Heart left ventricle (tissue), 16 donors: ENCODE measurements around the gene GHDC. TPM values are rescaled to one million over a fixed set of nuclear protein-coding genes. Genes with fewer than 3 reads are reported as not detected.

Experiments used
- ATAC-seq, 4 donors: fragments of 200-7000 bp; cut with Tn5 transposase; one replicate each; pipeline ENCODE4 v1.9.1; 2020 to 2022; ENCODE audit warnings: moderate library complexity in 4 of 4, mild to moderate bottlenecking in 3 of 4, moderate number of reproducible peaks in 1 of 4
- DNase-seq, 5 donors: peaks; one replicate each; pipeline ENCODE4 v3.0.0-alpha.2; 2020
- H3K27ac ChIP-seq, 12 donors: fragments of 200-600 bp; sonication (generic) in 4 of 12; one replicate each; pipeline versions ENCODE4 v1.5.0 to v1.8.0; 2016 to 2022; ENCODE audit warnings: mild to moderate bottlenecking in 2 of 12
- H3K27me3 ChIP-seq, 9 donors: fragments of 200-600 bp; sonication (generic) in 2 of 9; one replicate each; pipeline versions ENCODE4 v1.5.1 to v1.8.0; 2016 to 2022; ENCODE audit warnings: mild to moderate bottlenecking in 3 of 9
- H3K36me3 ChIP-seq, 9 donors: fragments of 200-600 bp; sonication (generic) in 2 of 9; one replicate each; pipeline versions ENCODE4 v1.5.0 to v1.8.0; 2018 to 2022; ENCODE audit warnings: mild to moderate bottlenecking in 2 of 9
- H3K4me1 ChIP-seq, 12 donors: fragments of 200-600 bp; sonication (generic) in 4 of 12; one replicate each; pipeline versions ENCODE4 v1.5.0 to v1.8.0; 2016 to 2022; ENCODE audit warnings: mild to moderate bottlenecking in 3 of 12
- H3K4me3 ChIP-seq, 12 donors: fragments of 200-600 bp; sonication (generic) in 4 of 12; one replicate each; pipeline versions ENCODE4 v1.5.0 to v1.8.0; 2017 to 2022; ENCODE audit warnings: mild to moderate bottlenecking in 9 of 12, moderate library complexity in 4 of 12
- H3K9me3 ChIP-seq, 12 donors: fragments of 200-600 bp; sonication (generic) in 4 of 12; one replicate each; pipeline versions ENCODE4 v1.5.0 to v1.8.0; 2016 to 2022; ENCODE audit warnings: mild to moderate bottlenecking in 1 of 12
- CTCF ChIP-seq, 12 donors: fragments of 200-600 bp; sonication (generic) in 4 of 12; IDR thresholded peaks; one replicate each; pipeline versions ENCODE4 v1.5.0 to v1.8.0; 2018 to 2022; ENCODE audit warnings: antibody characterized with exemption in 12 of 12, mild to moderate bottlenecking in 5 of 12
- POLR2A ChIP-seq, 2 donors: fragments of 450-650 bp; IDR thresholded peaks; one replicate each; pipeline ENCODE4 v1.6.1; 2017; ENCODE audit warnings: antibody characterized with exemption in 2 of 2, mild to moderate bottlenecking in 2 of 2, moderate library complexity in 2 of 2
- WGBS, 4 donors: extraction: QIAGEN DNeasy Blood & Tissue Kit in 2 of 4; methylation state at CpG; one replicate each; pipeline versions ENCODE4 v1.1.5 to v1.1.7; 2013 to 2018; 5-methylcytosine and 5-hydroxymethylcytosine counted together
- intact Hi-C, 10 donors: fragments of 100-400 bp; cut with DNase I; formaldehyde crosslinking; loops; one replicate each; pipeline versions ENCODE4 v1.11.1 to v1.14.2; 2022
- polyA plus RNA-seq, 2 donors: library from polyadenylated mRNA; stranded (reverse); fragments of 200-250 nt; gene quantifications; one replicate each; pipeline ENCODE4 v1.2.3, GENCODE V29; 2013
- total RNA-seq, 9 donors: library from RNA; depleted of rRNA in 2 of 9; stranded (reverse); fragments of >200 nt in 2 of 9; fragmentation: NEBNext Ultra II Directional in 3 of 9; extraction: Animal tissue kit (Norgen Biotek cat#: 25700) in 3 of 9; gene quantifications; one replicate each; pipeline versions ENCODE4 v1.1.0 to v1.2.4, GENCODE V29; 2016 to 2023
- donor health status: ischemic (EF 13 %, LVEDD 7.1; RV severe dilation, severe dysfunction).
- donor health status: healthy with polysubstance abuse.
- donor health status: DM: no; HTN: yes; CAD: no.
- donor health status: DM: no; HTN: no; CAD: no.
- donor health status: ischemic (EF 25% LVEDD 6.9; RV normal size, moderate dysfunction).
- donor health status: ischemic (EF 25% LVEDD 5.7; RV mildly dilated, moderate dysfunction).
- donor health status: healthy.
- donor health status: DM: yes; HTN: yes; CAD: no.
- donor health status: ischemic (EF 35%, LVEDD 5.7; RV mildly dilated, moderate dysfunction).
- donor health status: nonischemic (EF 11% LVEDD 7.7; RV severe dilation, severe dysfunction).
- donor health status: DM: yes; HTN: yes; CAD: no.
- donor health status: PGD.
- donor health status: ischemic (EF 29% LVEDD 5.4; RV normal size, mild dysfunction).
- donor health status: nonischemic (EF 23%, LVEDD 6.1; RV moderate dilation, normal function).

The GHDC gene
- total and polyA plus RNA-seq, 11 donors, result 4.9 to 17.3 (median 8.3) TPM

DNA sequence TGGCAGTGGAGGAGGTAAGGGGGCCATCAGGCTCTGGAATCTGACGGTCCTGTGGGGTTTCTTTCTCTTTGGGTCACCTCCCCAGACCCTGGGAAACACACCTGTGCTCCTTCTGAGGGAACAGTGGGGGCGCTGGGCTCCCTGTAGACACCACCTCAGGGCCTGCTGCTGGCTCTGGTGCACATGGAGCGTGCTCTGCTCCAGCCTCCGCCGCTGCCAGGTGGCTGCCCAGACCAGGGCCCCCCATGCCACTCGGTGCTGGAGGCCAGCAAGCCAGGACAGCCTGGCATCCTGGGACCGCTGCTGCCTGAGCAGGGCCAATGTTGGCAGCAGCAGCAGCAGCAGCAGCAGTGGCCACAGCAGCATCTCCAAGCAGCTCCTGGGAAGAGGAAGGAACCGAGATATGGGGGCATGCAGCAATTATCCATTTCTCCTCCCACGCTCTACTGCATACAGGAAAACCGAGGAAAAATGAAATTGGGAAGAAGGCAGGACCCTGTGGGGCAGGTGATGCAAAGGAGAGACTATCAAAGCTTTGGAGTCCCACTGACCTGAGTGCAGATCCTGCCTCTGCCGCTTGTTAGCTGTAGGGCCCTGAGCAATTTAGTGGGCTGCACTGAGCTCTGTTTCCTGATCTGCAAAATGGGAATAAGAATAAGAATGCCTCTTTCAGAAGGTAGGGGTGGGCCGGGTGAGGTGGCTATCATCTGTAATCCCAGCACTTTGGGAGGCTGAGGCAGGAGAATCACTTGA is 902 bp downstream of the GHDC start:
- intact Hi-C loops, result loop anchor here in 1 of 10 donors (10.0 kb wide), 1 partner anchor 91 kb away; the partner anchor contains the start of gene STAT5A
- Histone ChIP-seq H3K27ac (peak overlapping the region in 8 of 12 donors; percentile 74 to 94 (median 86)), H3K4me1 (peaks cover 4 to 33% (median 15%) of the 10 kb centered on the region in 12 donors), H3K36me3 (peaks cover 0 to 3% (median 0%) of the 10 kb centered on the region in 9 donors), H3K4me3 (peak overlapping the region; percentile 36 to 84 (median 75)), H3K9me3 (no peaks in the 10 kb centered on the region), H3K27me3 (no peaks in the 10 kb centered on the region)
- ATAC-seq (peak in 1 of 4 donors; percentile 5), DNase-seq (no peak)
- 69 to 80% (median 77%) methylated on average over 12 of the region's 12 CpGs for WGBS, 4 donors
- no peak for TF ChIP-seq POLR2A (IDR thresholded peaks at IDR 0.05)
- TF ChIP-seq CTCF (IDR thresholded peaks at IDR 0.05), result no peak

GRCh38 chr17:42192189-42193126 is 1.8 kb downstream of the GHDC start:
- H3K9me3 ChIP-seq, result no peaks in the 10 kb centered on the region
- TF ChIP-seq CTCF (IDR thresholded peaks at IDR 0.05) (no peak), POLR2A (IDR thresholded peaks at IDR 0.05) (no peak)
- intact Hi-C loops, result loop anchor here in 1 of 10 donors (10.0 kb wide), 1 partner anchor 92 kb away; the partner anchor contains the start of gene STAT5A
- ATAC-seq (no peak), DNase-seq (no peak)
- H3K4me3 ChIP-seq, result peak overlapping the region in 1 of 12 donors; percentile 81
- peaks cover 0 to 3% (median 0%) of the 10 kb centered on the region in 9 donors for H3K36me3 ChIP-seq
- peaks cover 4 to 37% (median 15%) of the 10 kb centered on the region in 12 donors for H3K4me1 ChIP-seq
- WGBS, 4 donors, result 89 to 98% (median 92%) methylated on average over 18 to 23 of the region's 23 CpGs
- H3K27me3 ChIP-seq, result no peaks in the 10 kb centered on the region
- H3K27ac ChIP-seq, result no peak overlapping the region

DNA sequence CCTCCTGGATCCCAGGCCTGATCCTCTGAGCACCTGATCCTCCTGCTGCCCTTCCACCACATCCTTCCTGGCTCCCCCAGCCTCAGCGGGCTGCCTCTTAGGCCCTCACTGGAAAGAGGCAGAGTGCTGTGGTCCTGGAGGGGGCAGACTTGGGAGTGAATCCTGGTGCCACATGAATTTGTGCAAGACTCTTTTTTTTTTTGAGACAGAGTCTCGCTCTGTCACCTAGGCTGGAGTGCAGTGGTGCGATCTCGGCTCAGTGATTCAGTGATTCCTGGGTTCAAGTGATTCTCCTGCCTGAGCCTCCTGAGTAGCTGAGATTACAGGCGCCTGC is 3.1 kb downstream of the GHDC start:
- DNase-seq (no peak), ATAC-seq (no peak)
- Histone ChIP-seq H3K4me1 (peaks cover 4 to 37% (median 15%) of the 10 kb centered on the region in 12 donors), H3K4me3 (no peak overlapping the region), H3K36me3 (peaks cover 0 to 3% (median 0%) of the 10 kb centered on the region in 9 donors), H3K27me3 (no peaks in the 10 kb centered on the region), H3K9me3 (no peaks in the 10 kb centered on the region), H3K27ac (no peak overlapping the region)
- 97 to 99% (median 98%) methylated on average over 5 of the region's 5 CpGs for WGBS, 4 donors
- TF ChIP-seq CTCF (IDR thresholded peaks at IDR 0.05), result no peak
- TF ChIP-seq POLR2A (IDR thresholded peaks at IDR 0.05), result no peak
- intact Hi-C loops, result loop anchor here in 1 of 10 donors (10.0 kb wide), 1 partner anchor 94 kb away; the partner anchor contains the start of gene STAT5A
